Type B pancreatic cell (in vitro differentiated cells): ENCODE measurements around the gene PKD1. TPM values are rescaled to one million over a fixed set of nuclear protein-coding genes. Genes with fewer than 3 reads are reported as not detected.
"Not testable (repeated sequence)": the region's sequence is repeated elsewhere in the genome, so short reads cannot be mapped to it uniquely, and the experiment has no call there.

Experiments used
- DNase-seq: peaks from one replicate; pipeline ENCODE4 v3.0.0; 2021; ENCODE audit warnings: mixed read lengths; ENCODE audit not compliant: unreplicated experiment; ENCODE audit errors: extremely low spot score
- H3K27ac Mint-ChIP-seq: 2 replicates; pipeline ENCODE4 v1.8.0; 2021; ENCODE audit warnings: mild to moderate bottlenecking, mixed read lengths
- H3K27me3 Mint-ChIP-seq: 2 replicates; pipeline ENCODE4 v1.8.0; 2021; ENCODE audit warnings: mixed read lengths
- H3K36me3 Mint-ChIP-seq: 2 replicates; pipeline ENCODE4 v1.8.0; 2021; ENCODE audit warnings: mixed read lengths
- H3K4me1 Mint-ChIP-seq: one replicate; pipeline ENCODE4 v1.8.0; 2021; ENCODE audit warnings: mixed read lengths; ENCODE audit not compliant: unreplicated experiment
- H3K4me3 Mint-ChIP-seq: 2 replicates; pipeline ENCODE4 v1.8.0; 2021; ENCODE audit warnings: mild to moderate bottlenecking, mixed read lengths
- H3K9me3 Mint-ChIP-seq: 2 replicates; pipeline ENCODE4 v1.8.0; 2021; ENCODE audit warnings: mixed read lengths
- total RNA-seq: library from RNA; stranded (reverse); gene quantifications from 2 replicates; pipeline ENCODE4 v1.2.1, GENCODE V29; 2021; ENCODE audit warnings: low replicate concordance
- TF ChIP-seq, protein P1 (sequence below): fragments of 200-600 bp; sonication (generic); conservative IDR thresholded peaks from 2 replicates; pipeline ENCODE4 v1.5.0; 2021; ENCODE audit warnings: antibody characterized with exemption, mild to moderate bottlenecking

Gene PKD1
- total RNA-seq, 1 donor from 2014 or later = 131 TPM

DNA sequence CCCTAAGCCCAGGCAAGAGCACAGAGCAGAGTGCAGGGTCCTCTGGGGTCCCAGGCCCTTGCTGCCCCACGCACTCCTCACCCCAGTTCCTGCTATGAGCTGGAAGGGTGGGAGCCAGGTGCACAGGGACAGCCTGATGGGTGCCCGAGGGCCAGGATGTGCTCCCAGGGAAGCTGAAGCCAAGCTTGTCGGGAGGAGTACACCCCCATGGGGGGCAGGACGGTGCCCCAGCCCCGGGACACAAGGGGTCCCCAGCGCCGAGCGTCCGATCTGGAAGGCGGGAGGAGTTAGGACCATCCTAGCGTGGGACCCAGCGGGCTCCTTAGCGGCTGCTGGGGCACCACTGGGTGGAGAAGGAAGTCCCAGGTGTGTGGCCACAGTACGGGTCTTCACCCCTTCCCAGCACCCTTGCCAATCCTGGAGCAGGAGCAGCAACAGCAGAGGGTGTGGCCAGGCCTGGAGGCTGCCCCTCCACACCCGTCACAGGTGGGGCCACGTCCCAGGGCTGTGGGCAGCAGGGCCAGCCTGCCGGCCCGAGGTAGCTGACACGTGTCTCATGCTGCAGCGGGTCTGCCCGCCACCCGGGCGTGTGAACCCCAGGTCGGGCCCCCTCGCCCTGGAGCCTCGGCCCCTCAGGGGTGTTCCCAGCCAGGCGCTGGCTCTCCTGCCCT lies 11.9 kb downstream of the PKD1 start:
- H3K4me1 Mint-ChIP-seq, DNase-seq, H3K36me3 Mint-ChIP-seq, H3K27me3 Mint-ChIP-seq, H3K27ac Mint-ChIP-seq, H3K9me3 Mint-ChIP-seq, H3K4me3 Mint-ChIP-seq: not testable (repeated sequence)

DNA sequence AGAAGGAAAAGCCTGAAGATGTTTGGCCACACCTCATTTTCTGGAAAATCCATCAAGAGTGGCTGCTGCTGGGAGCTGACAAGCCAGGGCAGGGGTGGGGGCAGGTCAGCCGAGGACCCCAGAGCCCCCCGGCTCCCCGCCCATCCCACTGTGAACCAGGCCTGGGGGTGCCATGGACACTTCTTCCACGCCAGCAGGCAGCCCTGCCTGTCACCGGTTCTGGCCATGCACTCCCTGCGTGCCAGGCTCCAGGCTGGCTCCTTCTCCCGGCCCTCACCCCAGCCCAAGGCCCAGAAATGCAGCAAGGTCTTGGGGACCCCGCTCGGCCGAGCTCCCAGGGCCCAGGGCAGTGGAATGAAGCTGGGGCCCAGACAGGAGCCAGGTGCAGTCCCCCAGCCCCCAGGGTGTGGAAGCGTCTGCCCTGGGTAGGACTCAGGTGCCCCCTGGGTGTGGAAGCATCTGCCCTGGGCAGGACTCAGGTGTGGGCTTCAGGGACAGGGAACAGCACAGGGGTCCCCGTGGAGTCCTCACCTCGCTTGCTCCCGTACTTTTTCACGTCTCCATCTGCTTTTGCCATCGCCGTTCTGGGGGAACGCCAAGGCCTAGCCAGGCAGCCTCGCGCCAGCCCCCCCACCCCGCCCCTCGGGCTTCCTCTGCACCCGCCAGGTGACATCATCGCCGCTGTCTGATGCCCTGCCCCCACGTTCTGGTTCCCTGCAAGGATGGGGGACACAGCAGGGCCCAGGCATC lies 12.6 kb downstream of the PKD1 start:
- not testable (repeated sequence) for H3K27me3 Mint-ChIP-seq, H3K27ac Mint-ChIP-seq, DNase-seq, H3K9me3 Mint-ChIP-seq, H3K4me3 Mint-ChIP-seq, H3K36me3 Mint-ChIP-seq, H3K4me1 Mint-ChIP-seq

- H3K4me1 Mint-ChIP-seq = peaks cover 10% of the 10 kb centered on the region
- TF ChIP-seq, protein P1, sequence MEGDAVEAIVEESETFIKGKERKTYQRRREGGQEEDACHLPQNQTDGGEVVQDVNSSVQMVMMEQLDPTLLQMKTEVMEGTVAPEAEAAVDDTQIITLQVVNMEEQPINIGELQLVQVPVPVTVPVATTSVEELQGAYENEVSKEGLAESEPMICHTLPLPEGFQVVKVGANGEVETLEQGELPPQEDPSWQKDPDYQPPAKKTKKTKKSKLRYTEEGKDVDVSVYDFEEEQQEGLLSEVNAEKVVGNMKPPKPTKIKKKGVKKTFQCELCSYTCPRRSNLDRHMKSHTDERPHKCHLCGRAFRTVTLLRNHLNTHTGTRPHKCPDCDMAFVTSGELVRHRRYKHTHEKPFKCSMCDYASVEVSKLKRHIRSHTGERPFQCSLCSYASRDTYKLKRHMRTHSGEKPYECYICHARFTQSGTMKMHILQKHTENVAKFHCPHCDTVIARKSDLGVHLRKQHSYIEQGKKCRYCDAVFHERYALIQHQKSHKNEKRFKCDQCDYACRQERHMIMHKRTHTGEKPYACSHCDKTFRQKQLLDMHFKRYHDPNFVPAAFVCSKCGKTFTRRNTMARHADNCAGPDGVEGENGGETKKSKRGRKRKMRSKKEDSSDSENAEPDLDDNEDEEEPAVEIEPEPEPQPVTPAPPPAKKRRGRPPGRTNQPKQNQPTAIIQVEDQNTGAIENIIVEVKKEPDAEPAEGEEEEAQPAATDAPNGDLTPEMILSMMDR = no peak
- DNase-seq = no peak
- H3K9me3 Mint-ChIP-seq = no peaks in the 10 kb centered on the region
- no peaks in the 10 kb centered on the region for H3K36me3 Mint-ChIP-seq
- no peak overlapping the region for H3K4me3 Mint-ChIP-seq
- H3K27me3 Mint-ChIP-seq = no peaks in the 10 kb centered on the region
- no peak overlapping the region for H3K27ac Mint-ChIP-seq
Observed at GRCh38 chr16:2122429-2122828, 13.3 kb downstream of the PKD1 start.

GRCh38 chr16:2121853-2122252 lies 13.8 kb downstream of the PKD1 start:
- Mint-ChIP-seq H3K27me3 (no peaks in the 10 kb centered on the region), H3K9me3 (no peaks in the 10 kb centered on the region), H3K4me3 (no peak overlapping the region), H3K4me1 (peaks cover 7% of the 10 kb centered on the region), H3K27ac (no peak overlapping the region), H3K36me3 (no peaks in the 10 kb centered on the region)
- no peak for DNase-seq
- TF ChIP-seq, protein P1 = no peak

GRCh38 chr16:2121325-2121724 lies 14.4 kb downstream of the PKD1 start:
- not testable (repeated sequence) for H3K27ac Mint-ChIP-seq, H3K9me3 Mint-ChIP-seq, H3K4me1 Mint-ChIP-seq, DNase-seq, H3K27me3 Mint-ChIP-seq, H3K36me3 Mint-ChIP-seq
- peak overlapping the region; percentile 71 for H3K4me3 Mint-ChIP-seq
- TF ChIP-seq, protein P1 = peak; percentile 46

- not testable (repeated sequence) for DNase-seq, H3K27ac Mint-ChIP-seq, H3K4me1 Mint-ChIP-seq, H3K4me3 Mint-ChIP-seq, H3K36me3 Mint-ChIP-seq, H3K9me3 Mint-ChIP-seq, H3K27me3 Mint-ChIP-seq
Observed at GRCh38 chr16:2117960-2118722, 17.6 kb downstream of the PKD1 start.

GRCh38 chr16:2117341-2117740 lies 18.4 kb downstream of the PKD1 start:
- not testable (repeated sequence) for H3K4me3 Mint-ChIP-seq, H3K4me1 Mint-ChIP-seq, H3K27ac Mint-ChIP-seq, H3K27me3 Mint-ChIP-seq, H3K36me3 Mint-ChIP-seq, DNase-seq, H3K9me3 Mint-ChIP-seq

DNA sequence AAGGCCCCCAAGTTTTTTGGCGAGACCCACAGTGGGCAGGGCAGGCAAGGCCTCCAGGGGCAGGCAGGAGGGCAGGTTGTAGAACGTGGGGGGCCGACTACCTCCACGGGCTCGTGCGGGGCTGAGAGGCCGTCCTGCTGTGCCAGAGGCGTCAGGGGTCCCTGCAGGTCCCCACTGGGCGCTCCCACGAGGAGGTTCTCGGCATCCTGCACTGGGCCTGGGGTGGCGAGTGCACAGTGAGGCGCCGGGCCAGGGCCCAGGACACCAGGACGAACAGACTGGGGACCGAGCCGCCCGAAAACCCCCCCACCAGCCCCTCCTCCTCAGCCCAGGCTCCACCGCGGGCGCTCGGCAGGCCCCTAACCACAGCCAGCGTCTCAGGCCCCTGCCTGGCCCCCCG lies 19.3 kb downstream of the PKD1 start:
- H3K4me1 Mint-ChIP-seq, DNase-seq, H3K9me3 Mint-ChIP-seq, H3K4me3 Mint-ChIP-seq, H3K36me3 Mint-ChIP-seq, H3K27ac Mint-ChIP-seq, H3K27me3 Mint-ChIP-seq: not testable (repeated sequence)
